ENCODE measurements around the gene NR2E3. TPM values are rescaled to one million over a fixed set of nuclear protein-coding genes. Genes with fewer than 3 reads are reported as not detected.

The NR2E3 gene
- total RNA-seq, 2 experiments from 2014 or later: not detected

DNA sequence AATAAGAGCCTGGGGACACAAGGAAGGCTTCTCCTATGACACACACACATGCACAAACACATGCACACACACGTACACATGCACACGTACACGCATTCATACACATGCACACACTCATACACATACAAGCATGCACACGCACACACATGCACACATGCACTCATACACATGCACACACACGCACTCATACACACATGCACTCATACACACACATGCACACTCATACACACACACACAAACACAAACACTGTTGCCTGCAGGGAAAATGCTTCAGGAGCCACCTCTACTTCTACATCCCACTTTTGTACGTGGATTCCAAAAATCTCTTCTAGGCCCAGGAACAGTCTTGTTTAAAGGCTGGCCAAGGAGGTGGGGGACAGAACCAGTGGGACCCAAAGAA, 20.7 kb upstream of the NR2E3 start:
- CTCF ChIA-PET (ENCODE audit: unreplicated experiment): no interaction called here

GRCh38 chr15:71790081-71790480, 20.3 kb upstream of the NR2E3 start:
- H3K4me3 ChIP-seq (ENCODE audit: low read depth, low read length, poor library complexity, severe bottlenecking): no peak overlapping the region
- no TSS peak for BruUV-seq (replicated peaks)
- H3K4me1 ChIP-seq (ENCODE audit: insufficient read depth, low read length, poor library complexity, severe bottlenecking): no peaks in the 10 kb centered on the region
- TF ChIP-seq, protein P1, sequence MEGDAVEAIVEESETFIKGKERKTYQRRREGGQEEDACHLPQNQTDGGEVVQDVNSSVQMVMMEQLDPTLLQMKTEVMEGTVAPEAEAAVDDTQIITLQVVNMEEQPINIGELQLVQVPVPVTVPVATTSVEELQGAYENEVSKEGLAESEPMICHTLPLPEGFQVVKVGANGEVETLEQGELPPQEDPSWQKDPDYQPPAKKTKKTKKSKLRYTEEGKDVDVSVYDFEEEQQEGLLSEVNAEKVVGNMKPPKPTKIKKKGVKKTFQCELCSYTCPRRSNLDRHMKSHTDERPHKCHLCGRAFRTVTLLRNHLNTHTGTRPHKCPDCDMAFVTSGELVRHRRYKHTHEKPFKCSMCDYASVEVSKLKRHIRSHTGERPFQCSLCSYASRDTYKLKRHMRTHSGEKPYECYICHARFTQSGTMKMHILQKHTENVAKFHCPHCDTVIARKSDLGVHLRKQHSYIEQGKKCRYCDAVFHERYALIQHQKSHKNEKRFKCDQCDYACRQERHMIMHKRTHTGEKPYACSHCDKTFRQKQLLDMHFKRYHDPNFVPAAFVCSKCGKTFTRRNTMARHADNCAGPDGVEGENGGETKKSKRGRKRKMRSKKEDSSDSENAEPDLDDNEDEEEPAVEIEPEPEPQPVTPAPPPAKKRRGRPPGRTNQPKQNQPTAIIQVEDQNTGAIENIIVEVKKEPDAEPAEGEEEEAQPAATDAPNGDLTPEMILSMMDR (conservative IDR thresholded peaks at IDR 0.05; ENCODE audit: low read length): no peak
- TF ChIP-seq EZH2phosphoT487 (IDR thresholded peaks at IDR 0.05; ENCODE audit: borderline replicate concordance, low read depth, low read length): no peak
- no peaks in the 10 kb centered on the region for H3K9me3 ChIP-seq (ENCODE audit: low read length)
- no peak for DNase-seq (ENCODE audit: low spot score)
- intact Hi-C loops (cut with micrococcal nuclease; ENCODE audit: unreplicated experiment): no loop called here
- no peak overlapping the region for H2AFZ ChIP-seq (ENCODE audit: low read length)
- no peak overlapping the region for H3K4me2 ChIP-seq (ENCODE audit: low read length)
- CTCF ChIA-PET (ENCODE audit: unreplicated experiment): no interaction called here
- H3K36me3 ChIP-seq (ENCODE audit: insufficient read depth, low read length): no peaks in the 10 kb centered on the region
- no peak overlapping the region for H3K27ac ChIP-seq (ENCODE audit: low read depth, low read length, poor library complexity, severe bottlenecking)
- no peaks in the 10 kb centered on the region for H4K20me1 ChIP-seq (ENCODE audit: insufficient read depth, low read length)
- no peaks in the 10 kb centered on the region for H3K9me2 ChIP-seq (ENCODE audit: insufficient read depth, low read length)
- no peaks in the 10 kb centered on the region for H3K79me2 ChIP-seq (ENCODE audit: insufficient read depth, low read depth, low read length)
- POLR2A ChIA-PET: no interaction called here

More for the DNA sequence above, 20.7 kb upstream of the NR2E3 start:
- Histone ChIP-seq H3K4me3 (ENCODE audit: low read depth, low read length, poor library complexity, severe bottlenecking) (no peak overlapping the region), H3K4me2 (ENCODE audit: low read length) (no peak overlapping the region), H3K9me2 (ENCODE audit: insufficient read depth, low read length) (no peaks in the 10 kb centered on the region), H3K36me3 (ENCODE audit: insufficient read depth, low read length) (no peaks in the 10 kb centered on the region), H3K79me2 (ENCODE audit: insufficient read depth, low read depth, low read length) (no peaks in the 10 kb centered on the region), H4K20me1 (ENCODE audit: insufficient read depth, low read length) (no peaks in the 10 kb centered on the region), H3K27ac (ENCODE audit: low read depth, low read length, poor library complexity, severe bottlenecking) (no peak overlapping the region), H3K4me1 (ENCODE audit: insufficient read depth, low read length, poor library complexity, severe bottlenecking) (no peaks in the 10 kb centered on the region), H3K9me3 (ENCODE audit: low read length) (no peaks in the 10 kb centered on the region), H2AFZ (ENCODE audit: low read length) (no peak overlapping the region)
- DNase-seq (ENCODE audit: low spot score): no peak
- POLR2A ChIA-PET: no interaction called here
- intact Hi-C loops (cut with micrococcal nuclease; ENCODE audit: unreplicated experiment): no loop called here
- no TSS peak for BruUV-seq (replicated peaks)
- TF ChIP-seq EZH2phosphoT487 (IDR thresholded peaks at IDR 0.05; ENCODE audit: borderline replicate concordance, low read depth, low read length): no peak
- TF ChIP-seq, protein P1 (conservative IDR thresholded peaks at IDR 0.05; ENCODE audit: low read length): no peak

DNA sequence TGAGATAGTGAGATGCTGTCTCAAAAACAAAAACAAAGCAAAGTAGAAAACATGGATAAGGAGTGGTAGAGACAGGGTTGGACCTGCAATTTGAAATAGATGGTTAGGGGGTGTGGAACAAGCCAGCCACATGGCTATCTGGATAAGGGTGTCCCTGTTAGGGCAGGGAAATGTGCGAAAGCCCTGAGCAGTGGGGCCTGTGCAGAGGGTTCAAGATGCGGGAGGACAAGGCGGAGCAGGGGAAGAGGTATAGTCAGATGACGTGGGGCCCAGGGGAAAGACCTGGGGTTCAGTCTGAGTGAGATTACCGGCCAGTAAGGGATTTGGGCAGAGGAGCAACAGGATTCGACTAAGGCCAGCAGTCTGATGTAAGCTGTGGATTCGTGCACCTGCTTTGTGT, 18.4 kb upstream of the NR2E3 start:
- Histone ChIP-seq H4K20me1 (ENCODE audit: insufficient read depth, low read length) (no peaks in the 10 kb centered on the region), H3K79me2 (ENCODE audit: insufficient read depth, low read depth, low read length) (no peaks in the 10 kb centered on the region), H3K9me2 (ENCODE audit: insufficient read depth, low read length) (no peaks in the 10 kb centered on the region), H3K4me2 (ENCODE audit: low read length) (no peak overlapping the region), H3K27ac (ENCODE audit: low read depth, low read length, poor library complexity, severe bottlenecking) (no peak overlapping the region), H3K4me3 (ENCODE audit: low read depth, low read length, poor library complexity, severe bottlenecking) (no peak overlapping the region), H3K4me1 (ENCODE audit: insufficient read depth, low read length, poor library complexity, severe bottlenecking) (no peaks in the 10 kb centered on the region), H3K9me3 (ENCODE audit: low read length) (no peaks in the 10 kb centered on the region), H2AFZ (ENCODE audit: low read length) (no peak overlapping the region), H3K36me3 (ENCODE audit: insufficient read depth, low read length) (no peaks in the 10 kb centered on the region)
- ChIA-PET CTCF (ENCODE audit: unreplicated experiment) (interaction anchor here (0.6 kb wide), 1 partner anchor 362 kb away, joined by 3 read pairs; no protein-coding TSS in a partner anchor), POLR2A (no interaction called here)
- intact Hi-C loops (cut with micrococcal nuclease; ENCODE audit: unreplicated experiment): no loop called here
- DNase-seq (ENCODE audit: low spot score): no peak
- TF ChIP-seq EZH2phosphoT487 (IDR thresholded peaks at IDR 0.05; ENCODE audit: borderline replicate concordance, low read depth, low read length): no peak
- TF ChIP-seq, protein P1 (conservative IDR thresholded peaks at IDR 0.05; ENCODE audit: low read length): no peak
- no TSS peak for BruUV-seq (replicated peaks)

All from OCI-LY7 (cell line).